Testis (tissue), 3 donors: ENCODE data around the gene RNASEH2B. TPM values are rescaled to one million over a fixed set of nuclear protein-coding genes. Genes with fewer than 3 reads are reported as not detected.

Source experiments
- DNase-seq: peaks from one replicate; pipeline ENCODE4 v3.0.0-alpha.2; 2019
- H3K27ac ChIP-seq, 2 donors: fragments of 200-600 bp; sonication (generic); one replicate each; pipeline ENCODE4 v1.5.1; 2019
- H3K27me3 ChIP-seq: fragments of 200-600 bp; sonication (generic); one replicate; pipeline ENCODE4 v1.5.1; 2019
- H3K36me3 ChIP-seq: fragments of 200-600 bp; sonication (generic); one replicate; pipeline ENCODE4 v1.5.1; 2017; ENCODE audit warnings: low read depth; ENCODE audit errors: missing control alignments
- H3K4me1 ChIP-seq: fragments of 200-600 bp; sonication (generic); one replicate; pipeline ENCODE4 v1.5.1; 2019
- H3K4me3 ChIP-seq, 2 donors: fragments of 200-600 bp; sonication (generic); one replicate each; pipeline ENCODE4 v1.5.1; 2017 to 2019
- H3K9me3 ChIP-seq: fragments of 200-600 bp; sonication (generic); one replicate; pipeline ENCODE4 v1.5.1; 2017
- CTCF ChIP-seq, 3 experiments: fragments of 450-650 bp in 2 of 3; fragments of 200-600 bp in 1 of 3; sonication (generic) in 1 of 3; IDR thresholded peaks; one replicate each; pipeline ENCODE4 v1.5.1; 2016 to 2019; ENCODE audit warnings: antibody characterized with exemption in 3 of 3, mild to moderate bottlenecking in 2 of 3, moderate library complexity in 1 of 3
- POLR2A ChIP-seq: fragments of 450-650 bp; IDR thresholded peaks from one replicate; pipeline ENCODE4 v1.6.1; 2017; ENCODE audit warnings: antibody characterized with exemption, mild to moderate bottlenecking, moderate library complexity
- WGBS, 2 donors: methylation state at CpG; one replicate each; pipeline ENCODE4 v1.1.5; 2018; 5-methylcytosine and 5-hydroxymethylcytosine counted together
- intact Hi-C: fragments of 100-400 bp; cut with DNase I; formaldehyde crosslinking; loops from one replicate; pipeline ENCODE4 v1.15.1; 2023; ENCODE audit warnings: low total_unique reads
- polyA plus RNA-seq: library from polyadenylated mRNA; stranded (reverse); fragments of 350-450 nt; fragmentation: Illumina TruSeq; extraction: RNeasy Lipid Tissue Mini Kit (QIAGEN cat#74804); gene quantifications from one replicate; pipeline ENCODE4 v1.2.3, GENCODE V29; 2014; ENCODE audit warnings: low read depth, low replicate concordance; ENCODE audit not compliant: insufficient read depth
- total RNA-seq, 2 donors: library from RNA; depleted of rRNA; stranded (reverse); fragments of >200 nt; gene quantifications; one replicate each; pipeline ENCODE4 v1.2.3, GENCODE V29; 2016

The RNASEH2B gene
- total and polyA plus RNA-seq, 3 donors from 2014 or later: 38.2 to 52.3 (median 43.4) TPM

GRCh38 chr13:50950849-50951248 lies 41.3 kb downstream of the RNASEH2B start:
- H3K27me3 ChIP-seq: no peaks in the 10 kb centered on the region
- H3K36me3 ChIP-seq: no peaks in the 10 kb centered on the region
- H3K4me1 ChIP-seq: no peaks in the 10 kb centered on the region
- no peak overlapping the region for H3K27ac ChIP-seq
- no peaks in the 10 kb centered on the region for H3K9me3 ChIP-seq
- no peak for DNase-seq
- intact Hi-C loops: no loop called here
- 66 to 69% methylated on average over 3 of the region's 3 CpGs for WGBS, 2 donors
- H3K4me3 ChIP-seq: no peak overlapping the region
- TF ChIP-seq POLR2A (no peak), CTCF (IDR thresholded peaks at IDR 0.05) (no peak)

GRCh38 chr13:50951366-50951765 lies 41.8 kb downstream of the RNASEH2B start:
- DNase-seq: no peak
- H3K9me3 ChIP-seq: no peaks in the 10 kb centered on the region
- H3K4me3 ChIP-seq: no peak overlapping the region
- TF ChIP-seq POLR2A (no peak), CTCF (IDR thresholded peaks at IDR 0.05) (no peak)
- 83 to 91% methylated on average over 3 of the region's 3 CpGs for WGBS, 2 donors
- intact Hi-C loops: no loop called here
- H3K36me3 ChIP-seq: no peaks in the 10 kb centered on the region
- H3K4me1 ChIP-seq: no peaks in the 10 kb centered on the region
- H3K27ac ChIP-seq: no peak overlapping the region
- no peaks in the 10 kb centered on the region for H3K27me3 ChIP-seq

- peak; percentile 91 for DNase-seq
- TF ChIP-seq POLR2A (no peak), CTCF (IDR thresholded peaks at IDR 0.05) (no peak)
- WGBS, 2 donors: 60 to 83% methylated on average over 4 of the region's 4 CpGs
- no peak overlapping the region for H3K27ac ChIP-seq
- H3K4me1 ChIP-seq: no peaks in the 10 kb centered on the region
- no peak overlapping the region for H3K4me3 ChIP-seq
- no peaks in the 10 kb centered on the region for H3K36me3 ChIP-seq
- intact Hi-C loops: no loop called here
- H3K9me3 ChIP-seq: no peaks in the 10 kb centered on the region
- H3K27me3 ChIP-seq: no peaks in the 10 kb centered on the region
These were observed 45.6 kb downstream of the RNASEH2B start for GRCh38 chr13:50955241-50955640.

- WGBS, 2 donors: 54 to 81% methylated on average over 1 of the region's 1 CpG
- intact Hi-C loops: no loop called here
- no peaks in the 10 kb centered on the region for H3K27me3 ChIP-seq
- no peaks in the 10 kb centered on the region for H3K9me3 ChIP-seq
- TF ChIP-seq CTCF (IDR thresholded peaks at IDR 0.05) (no peak), POLR2A (no peak)
- no peak for DNase-seq
- H3K4me1 ChIP-seq: no peaks in the 10 kb centered on the region
- peak overlapping the region in 1 of 2 donors; percentile 16 for H3K27ac ChIP-seq
- no peak overlapping the region for H3K4me3 ChIP-seq
- H3K36me3 ChIP-seq: no peaks in the 10 kb centered on the region
These were observed 46.2 kb downstream of the RNASEH2B start for GRCh38 chr13:50955798-50956197.

- no peak for DNase-seq
- TF ChIP-seq CTCF (IDR thresholded peaks at IDR 0.05) (no peak), POLR2A (no peak)
- intact Hi-C loops: no loop called here
- Histone ChIP-seq H3K4me3 (no peak overlapping the region), H3K4me1 (no peaks in the 10 kb centered on the region), H3K27me3 (no peaks in the 10 kb centered on the region), H3K9me3 (no peaks in the 10 kb centered on the region), H3K27ac (no peak overlapping the region), H3K36me3 (no peaks in the 10 kb centered on the region)
- 88 to 94% methylated on average over 2 of the region's 2 CpGs for WGBS, 2 donors
These were observed 48.0 kb downstream of the RNASEH2B start for GRCh38 chr13:50957620-50958019.
